AG10803 (cell line): ENCODE results near the gene TMEM201.
"Not testable (repeated sequence)": the region's sequence is repeated elsewhere in the genome, so short reads cannot be mapped to it uniquely, and the experiment has no call there.

ENCODE experiments used
- DNase-seq: peaks from one replicate; pipeline ENCODE4 v3.0.0; 2010; ENCODE audit warnings: low read depth
- H3K4me3 ChIP-seq: 2 replicates; pipeline ENCODE4 v1.5.1; 2011; ENCODE audit warnings: mild to moderate bottlenecking, low read length, control low read depth
- CTCF ChIP-seq: conservative IDR thresholded peaks from 2 replicates; pipeline ENCODE4 v1.5.1; 2011; ENCODE audit warnings: mild to moderate bottlenecking, low read length, control low read depth, inconsistent platforms

TMEM201 gene

GRCh38 chr1:9559673-9560072 lies 29.0 kb upstream of the TMEM201 start:
- no peak overlapping the region for H3K4me3 ChIP-seq
- no peak for DNase-seq
- no peak for TF ChIP-seq CTCF

GRCh38 chr1:9560090-9560489 lies 28.6 kb upstream of the TMEM201 start:
- not testable (repeated sequence) for DNase-seq, H3K4me3 ChIP-seq

- no peak overlapping the region for H3K4me3 ChIP-seq
- peak; percentile 92 for DNase-seq
- TF ChIP-seq CTCF: no peak
Observed at GRCh38 chr1:9561429-9561828, 27.3 kb upstream of the TMEM201 start.

- TF ChIP-seq CTCF: no peak
- no peak for DNase-seq
- H3K4me3 ChIP-seq: no peak overlapping the region
Observed at GRCh38 chr1:9569267-9569666, 19.4 kb upstream of the TMEM201 start.

- not testable (repeated sequence) for DNase-seq, H3K4me3 ChIP-seq
Observed at GRCh38 chr1:9570886-9571529, 17.7 kb upstream of the TMEM201 start.

GRCh38 chr1:9573723-9574122 lies 15.0 kb upstream of the TMEM201 start:
- TF ChIP-seq CTCF: peak; percentile 54
- no peak overlapping the region for H3K4me3 ChIP-seq
- DNase-seq: peak; percentile 34

GRCh38 chr1:9575486-9575885 lies 13.2 kb upstream of the TMEM201 start:
- no peak for TF ChIP-seq CTCF
- DNase-seq: no peak
- no peak overlapping the region for H3K4me3 ChIP-seq

GRCh38 chr1:9576903-9577302 lies 11.8 kb upstream of the TMEM201 start:
- no peak for TF ChIP-seq CTCF

More at GRCh38 chr1:9576903-9577302, 11.8 kb upstream of the TMEM201 start:
- no peak overlapping the region for H3K4me3 ChIP-seq
- DNase-seq: no peak
